Liver (tissue), 9 donors: Measurements from ENCODE around the gene KDM4C. TPM values are rescaled to one million over a fixed set of nuclear protein-coding genes. Genes with fewer than 3 reads are reported as not detected.
"Not testable (repeated sequence)": the region's sequence is repeated elsewhere in the genome, so short reads cannot be mapped to it uniquely, and the experiment has no call there.

ENCODE experiments used
- DNase-seq: peaks from one replicate; pipeline ENCODE4 v3.0.0-alpha.2; 2017; ENCODE audit warnings: low spot score
- H3K27ac ChIP-seq, 2 donors: one replicate each; pipeline ENCODE4 v1.7.0; 2013; ENCODE audit warnings: inconsistent platforms in 2 of 2, low read length in 2 of 2, control low read depth in 1 of 2, low read depth in 1 of 2, mild to moderate bottlenecking in 1 of 2
- H3K27me3 ChIP-seq, 4 donors: one replicate each; pipeline versions ENCODE4 v1.6.1 to v1.7.0; 2013; ENCODE audit warnings: low read length in 3 of 4, inconsistent platforms in 1 of 4, mild to moderate bottlenecking in 1 of 4, moderate library complexity in 1 of 4; ENCODE audit not compliant: control insufficient read depth in 4 of 4, insufficient read depth in 4 of 4
- H3K36me3 ChIP-seq, 4 donors: one replicate each; pipeline versions ENCODE4 v1.6.1 to v1.7.0; 2013; ENCODE audit warnings: low read length in 3 of 4, mild to moderate bottlenecking in 3 of 4, low read depth in 1 of 4, moderate library complexity in 1 of 4; ENCODE audit not compliant: control insufficient read depth in 4 of 4, insufficient read depth in 3 of 4
- H3K4me1 ChIP-seq, 4 donors: one replicate each; pipeline versions ENCODE4 v1.6.1 to v1.7.0; 2013; ENCODE audit warnings: low read length in 3 of 4, mild to moderate bottlenecking in 3 of 4, moderate library complexity in 1 of 4; ENCODE audit not compliant: control insufficient read depth in 4 of 4, insufficient read depth in 4 of 4
- H3K4me3 ChIP-seq, 3 donors: one replicate each; pipeline versions ENCODE4 v1.6.1 to v1.7.0; 2013; ENCODE audit warnings: low read length in 3 of 3, control low read depth in 1 of 3, low read depth in 1 of 3, mild to moderate bottlenecking in 1 of 3
- H3K9ac ChIP-seq, 2 donors: one replicate each; pipeline ENCODE4 v1.7.0; 2013; ENCODE audit warnings: low read length in 2 of 2, mild to moderate bottlenecking in 2 of 2, moderate library complexity in 2 of 2, control low read depth in 1 of 2, low read depth in 1 of 2
- H3K9me3 ChIP-seq, 4 donors: one replicate each; pipeline versions ENCODE4 v1.6.1 to v1.7.0; 2013; ENCODE audit warnings: low read length in 3 of 4; ENCODE audit not compliant: control insufficient read depth in 4 of 4
- ATF3 ChIP-seq: IDR thresholded peaks from 2 replicates; pipeline ENCODE4 v1.6.1; 2016; ENCODE audit warnings: antibody characterized with exemption
- CTCF ChIP-seq: fragments of 150-350 bp; IDR thresholded peaks from 2 replicates; pipeline ENCODE4 v1.5.1; 2017; ENCODE audit warnings: improper control_type of control experiment, low read depth, low read length; ENCODE audit not compliant: missing input control
- FOXA1 ChIP-seq: IDR thresholded peaks from 2 replicates; pipeline ENCODE4 v1.6.1; 2016; ENCODE audit warnings: antibody characterized with exemption
- FOXA2 ChIP-seq: IDR thresholded peaks from 2 replicates; pipeline ENCODE4 v1.6.1; 2016; ENCODE audit warnings: antibody characterized with exemption
- GABPA ChIP-seq, 2 donors: IDR thresholded peaks in 1 of 2; conservative IDR thresholded peaks in 1 of 2; 2 replicates each; pipeline ENCODE4 v1.6.1; 2016; ENCODE audit warnings: antibody characterized with exemption in 2 of 2, mild to moderate bottlenecking in 1 of 2, moderate library complexity in 1 of 2
- HNF4A ChIP-seq, 2 donors: conservative IDR thresholded peaks; 2 replicates each; pipeline ENCODE4 v1.6.1; 2016; ENCODE audit warnings: antibody characterized with exemption in 2 of 2, mild to moderate bottlenecking in 2 of 2
- JUND ChIP-seq, 2 donors: IDR thresholded peaks; 2 replicates each; pipeline ENCODE4 v1.6.1; 2016; ENCODE audit warnings: antibody characterized with exemption in 2 of 2
- NR2F2 ChIP-seq: IDR thresholded peaks from 2 replicates; pipeline ENCODE4 v1.6.1; 2016; ENCODE audit warnings: antibody characterized with exemption
- RAD21 ChIP-seq, 2 donors: IDR thresholded peaks; 2 replicates each; pipeline ENCODE4 v1.6.1; 2016; ENCODE audit warnings: antibody characterized with exemption in 2 of 2, mild to moderate bottlenecking in 2 of 2
- RXRA ChIP-seq, 2 donors: IDR thresholded peaks; 2 replicates each; pipeline ENCODE4 v1.6.1; 2017 to 2018; ENCODE audit warnings: antibody characterized with exemption in 2 of 2, mild to moderate bottlenecking in 1 of 2
- SP1 ChIP-seq: IDR thresholded peaks from 2 replicates; pipeline ENCODE4 v1.6.1; 2018; ENCODE audit warnings: antibody characterized with exemption, mild to moderate bottlenecking
- TAF1 ChIP-seq: conservative IDR thresholded peaks from 2 replicates; pipeline ENCODE4 v1.6.1; 2016; ENCODE audit warnings: antibody characterized with exemption, mild to moderate bottlenecking
- WGBS: extraction: QIAGEN DNeasy Blood & Tissue Kit; methylation state at CpG from one replicate; pipeline ENCODE4 v1.1.7; 2013; 5-methylcytosine and 5-hydroxymethylcytosine counted together
- polyA plus RNA-seq, 2 donors: library from polyadenylated mRNA; stranded (reverse) in 1 of 2; unstranded in 1 of 2; fragments of 200-250 nt in 1 of 2; fragments of >200 nt in 1 of 2; fragmentation: Nextera tagmentation in 1 of 2; extraction: Ambion mirVana in 1 of 2; gene quantifications; one replicate each; pipeline versions ENCODE4 v1.2.1 to v1.2.3, GENCODE V29; 2013 to 2015
- total RNA-seq, 2 donors: library from RNA; depleted of rRNA; stranded (reverse); fragments of >200 nt; gene quantifications; one replicate each; pipeline ENCODE4 v1.2.3, GENCODE V29; 2014
- donor health status: healthy.
- donor health status: healthy.
- donor health status: healthy.
- donor health status: healthy.
- donor health status: healthy.

KDM4C gene
- total and polyA plus RNA-seq, 4 donors, result 4.3 to 40.2 (median 24.0) TPM

GRCh38 chr9:6735422-6735821 lies 22.4 kb upstream of the KDM4C start (continued):
- TF ChIP-seq CTCF (no peak), JUND (IDR thresholded peaks at IDR 0.05) (no peak), TAF1 (no peak), NR2F2 (no peak)

- H3K36me3 ChIP-seq, result no peaks in the 10 kb centered on the region
- DNase-seq, result no peak
- no peak overlapping the region for H3K9ac ChIP-seq
- H3K27ac ChIP-seq, result no peak overlapping the region
- TF ChIP-seq HNF4A (conservative IDR thresholded peaks at IDR 0.05) (no peak), FOXA2 (no peak), CTCF (peak; percentile 38), NR2F2 (no peak), RXRA (IDR thresholded peaks at IDR 0.05) (no peak), ATF3 (no peak), RAD21 (IDR thresholded peaks at IDR 0.05) (peak; percentile 73 to 77), SP1 (no peak), FOXA1 (no peak), GABPA (IDR thresholded peaks at IDR 0.05 in 1 of 2, conservative IDR thresholded peaks at IDR 0.05 in 1 of 2) (no peak)
- WGBS, result 0% methylated on average over 1 of the region's 1 CpG
- H3K9me3 ChIP-seq, result no peaks in the 10 kb centered on the region
- H3K27me3 ChIP-seq, result no peaks in the 10 kb centered on the region
- H3K4me1 ChIP-seq, result no peaks in the 10 kb centered on the region
- H3K4me3 ChIP-seq, result no peak overlapping the region
Measured at GRCh38 chr9:6739218-6739617, 18.6 kb upstream of the KDM4C start.

- H3K4me1 ChIP-seq, DNase-seq, H3K27ac ChIP-seq, H3K9ac ChIP-seq, H3K27me3 ChIP-seq, H3K9me3 ChIP-seq, H3K4me3 ChIP-seq, H3K36me3 ChIP-seq: not testable (repeated sequence)
- WGBS, result 98% methylated on average over 9 of the region's 9 CpGs
Measured at GRCh38 chr9:6748861-6749260, 8.9 kb upstream of the KDM4C start.

- H3K4me3 ChIP-seq, H3K27ac ChIP-seq, H3K9me3 ChIP-seq, H3K4me1 ChIP-seq, DNase-seq, H3K27me3 ChIP-seq, H3K9ac ChIP-seq, H3K36me3 ChIP-seq: not testable (repeated sequence)
- 96% methylated on average over 10 of the region's 10 CpGs for WGBS
Measured at GRCh38 chr9:6754861-6755260, 2.9 kb upstream of the KDM4C start.
